GM12878 (cell line): Measurements from ENCODE around the gene OR1A1.

ENCODE experiments used
- CBX5 ChIP-seq: sonication (generic); IDR thresholded peaks from 2 replicates; pipeline ENCODE4 v1.6.1; 2016; ENCODE audit warnings: low read depth, moderate library complexity, mild to moderate bottlenecking, inconsistent platforms
- CREB1 ChIP-seq: IDR thresholded peaks from 2 replicates; pipeline ENCODE4 v1.6.1; 2012; ENCODE audit warnings: low read depth, mild to moderate bottlenecking, inconsistent platforms
- MAX ChIP-seq: IDR thresholded peaks from 2 replicates; pipeline ENCODE4 v1.6.1; 2012; ENCODE audit warnings: low read depth, low read length, improper control_type of control experiment
- POLR2A ChIP-seq: IDR thresholded peaks from 2 replicates; pipeline ENCODE4 v1.6.1; 2011; ENCODE audit warnings: low read depth, mild to moderate bottlenecking, low read length
- REST ChIP-seq: IDR thresholded peaks from 2 replicates; pipeline ENCODE4 v1.6.1; 2012; ENCODE audit warnings: mild to moderate bottlenecking, low read depth, low read length
- ZZZ3 ChIP-seq: IDR thresholded peaks from 2 replicates; pipeline ENCODE4 v1.6.1; 2011; ENCODE audit warnings: low read depth; ENCODE audit not compliant: control insufficient read depth, insufficient read length

GRCh38 chr17:3260163-3260562 is 52.7 kb downstream of the OR1A1 start:
- TF ChIP-seq REST (no peak), MAX (no peak), ZZZ3 (no peak), POLR2A (no peak), CREB1 (no peak), CBX5 (no peak)
